Bronchial epithelial cell (primary cell): ENCODE results near the gene DUSP6. TPM values are rescaled to one million over a fixed set of nuclear protein-coding genes. Genes with fewer than 3 reads are reported as not detected.

Source experiments
- DNase-seq: peaks from one replicate; pipeline ENCODE4 v3.0.0-alpha.2; 2010; ENCODE audit warnings: low read depth
- FAIRE-seq: peaks from 2 replicates; lab custom pipeline; 2011; peaks lifted over from hg19 to GRCh38; lab: Jason Lieb, UNC
- H3K27me3 ChIP-seq: 2 replicates; pipeline ENCODE4 v1.5.1; 2011; ENCODE audit warnings: low read length; ENCODE audit not compliant: control insufficient read depth, insufficient read depth
- H3K36me3 ChIP-seq: 2 replicates; pipeline ENCODE4 v1.5.1; 2011; ENCODE audit warnings: low read length; ENCODE audit not compliant: control insufficient read depth, insufficient read depth
- H3K4me3 ChIP-seq: 2 replicates; pipeline ENCODE4 v1.5.1; 2011; ENCODE audit warnings: mild to moderate bottlenecking, low read depth, low read length, control low read depth
- total RNA-seq: library from RNA; depleted of rRNA; stranded (reverse); fragments of >200 nt; gene quantifications from 2 replicates; pipeline ENCODE4 v1.2.1, GENCODE V29; 2014
- TF ChIP-seq, protein P1 (sequence below): IDR thresholded peaks from 2 replicates; pipeline ENCODE4 v1.5.1; 2011; ENCODE audit warnings: mild to moderate bottlenecking, moderate library complexity, low read length, control low read depth, inconsistent platforms; ENCODE audit not compliant: insufficient read depth, severe bottlenecking

Gene DUSP6
- total RNA-seq, 1 donor from 2014 or later = 149 TPM

DNA sequence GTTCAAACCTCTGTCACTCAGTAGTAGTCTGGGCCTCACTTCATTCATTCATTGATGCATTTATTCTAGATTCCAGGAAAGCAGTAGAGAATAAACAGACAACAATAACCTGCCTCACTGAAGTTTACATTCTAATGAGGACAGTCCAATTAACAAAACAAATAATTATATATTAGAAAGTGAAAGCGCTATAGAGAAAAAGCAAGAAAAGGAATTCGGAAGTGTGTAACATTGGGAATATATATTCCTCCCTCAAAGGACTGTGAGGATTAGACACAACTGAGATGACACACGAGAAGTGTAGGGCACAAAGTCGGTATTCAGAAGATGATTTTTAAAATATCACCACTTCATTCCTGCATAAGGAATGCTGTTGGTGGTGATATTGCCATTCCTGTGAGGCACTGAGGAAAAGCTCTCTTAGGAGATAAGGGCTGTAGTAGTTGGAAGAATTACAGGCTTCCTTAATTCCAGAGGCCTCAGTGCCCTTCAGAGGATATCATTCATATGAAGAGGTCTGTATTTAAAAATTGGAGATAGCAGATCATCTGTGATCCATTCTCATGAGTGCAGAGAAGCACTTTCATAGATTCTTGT, 3.9 kb upstream of the DUSP6 start:
- FAIRE-seq (no peak), DNase-seq (no peak)
- Histone ChIP-seq H3K27me3 (no peaks in the 10 kb centered on the region), H3K36me3 (no peaks in the 10 kb centered on the region), H3K4me3 (no peak overlapping the region)
- TF ChIP-seq, protein P1, sequence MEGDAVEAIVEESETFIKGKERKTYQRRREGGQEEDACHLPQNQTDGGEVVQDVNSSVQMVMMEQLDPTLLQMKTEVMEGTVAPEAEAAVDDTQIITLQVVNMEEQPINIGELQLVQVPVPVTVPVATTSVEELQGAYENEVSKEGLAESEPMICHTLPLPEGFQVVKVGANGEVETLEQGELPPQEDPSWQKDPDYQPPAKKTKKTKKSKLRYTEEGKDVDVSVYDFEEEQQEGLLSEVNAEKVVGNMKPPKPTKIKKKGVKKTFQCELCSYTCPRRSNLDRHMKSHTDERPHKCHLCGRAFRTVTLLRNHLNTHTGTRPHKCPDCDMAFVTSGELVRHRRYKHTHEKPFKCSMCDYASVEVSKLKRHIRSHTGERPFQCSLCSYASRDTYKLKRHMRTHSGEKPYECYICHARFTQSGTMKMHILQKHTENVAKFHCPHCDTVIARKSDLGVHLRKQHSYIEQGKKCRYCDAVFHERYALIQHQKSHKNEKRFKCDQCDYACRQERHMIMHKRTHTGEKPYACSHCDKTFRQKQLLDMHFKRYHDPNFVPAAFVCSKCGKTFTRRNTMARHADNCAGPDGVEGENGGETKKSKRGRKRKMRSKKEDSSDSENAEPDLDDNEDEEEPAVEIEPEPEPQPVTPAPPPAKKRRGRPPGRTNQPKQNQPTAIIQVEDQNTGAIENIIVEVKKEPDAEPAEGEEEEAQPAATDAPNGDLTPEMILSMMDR = no peak

DNA sequence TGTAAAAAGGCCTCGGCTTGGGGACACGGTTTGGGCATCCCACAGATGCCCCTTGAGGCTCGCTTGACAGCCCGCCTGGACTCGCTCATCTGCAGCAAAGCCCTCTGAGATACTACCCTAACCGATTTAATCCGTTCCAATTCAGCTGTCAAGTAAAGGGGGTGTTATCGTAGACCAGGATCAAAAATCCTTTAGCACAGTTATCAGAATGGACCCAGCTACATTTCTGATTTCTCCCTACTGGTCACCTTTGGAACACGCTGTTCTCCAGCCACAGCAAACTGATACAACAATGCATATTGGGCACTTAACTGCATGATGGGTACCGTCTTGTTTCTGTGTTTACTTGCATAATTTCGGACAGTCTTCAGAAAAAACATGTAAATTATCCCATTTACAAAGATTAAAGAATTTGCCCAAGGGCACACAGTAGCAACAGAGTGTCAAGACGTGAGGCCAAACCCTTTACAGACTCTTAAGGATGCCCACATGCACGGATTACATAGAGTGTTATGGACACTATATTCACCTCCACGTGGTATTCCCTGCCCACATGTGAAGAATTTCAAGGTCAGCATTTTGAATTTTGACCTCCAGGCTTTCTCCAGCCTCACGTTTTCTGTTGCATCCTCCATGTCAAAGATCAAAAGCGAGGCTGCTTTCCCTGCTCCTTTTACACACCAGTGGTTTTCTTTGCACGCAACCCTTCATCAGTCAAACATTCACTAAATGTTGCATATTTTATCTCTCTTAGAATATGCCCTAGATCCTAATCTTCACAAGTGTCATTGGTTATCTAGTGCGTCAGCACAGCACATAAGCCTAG, 3.2 kb upstream of the DUSP6 start:
- Histone ChIP-seq H3K27me3 (no peaks in the 10 kb centered on the region), H3K36me3 (no peaks in the 10 kb centered on the region), H3K4me3 (peak overlapping the region; percentile 75)
- TF ChIP-seq, protein P1 = peak; percentile 26
- FAIRE-seq (no peak), DNase-seq (no peak)

DNA sequence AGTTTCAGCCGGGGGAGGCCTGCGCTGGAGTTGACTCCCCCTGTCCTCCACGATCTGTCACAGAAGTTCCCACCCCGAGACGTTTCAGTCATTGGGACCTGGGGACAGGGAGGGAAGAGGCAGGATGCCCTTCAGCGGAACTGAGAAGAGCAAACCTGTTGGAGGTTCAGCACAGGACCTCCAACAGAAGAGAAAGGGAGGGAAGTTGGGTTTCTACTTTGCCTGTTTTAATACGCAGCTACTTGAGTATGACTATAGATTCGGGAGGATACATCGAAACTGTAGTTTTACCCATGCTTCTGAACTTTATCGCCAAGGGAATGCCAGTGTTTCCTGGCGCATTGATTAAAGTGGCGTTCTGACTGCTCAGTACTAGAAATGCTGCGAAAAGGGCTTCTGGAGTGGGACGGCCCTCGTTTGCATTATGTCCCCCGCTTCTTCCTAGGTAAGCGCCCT, 2.3 kb upstream of the DUSP6 start:
- Histone ChIP-seq H3K27me3 (no peaks in the 10 kb centered on the region), H3K36me3 (no peaks in the 10 kb centered on the region), H3K4me3 (peak overlapping the region; percentile 75)
- no peak for DNase-seq
- TF ChIP-seq, protein P1 = no peak
- FAIRE-seq = no peak

DNA sequence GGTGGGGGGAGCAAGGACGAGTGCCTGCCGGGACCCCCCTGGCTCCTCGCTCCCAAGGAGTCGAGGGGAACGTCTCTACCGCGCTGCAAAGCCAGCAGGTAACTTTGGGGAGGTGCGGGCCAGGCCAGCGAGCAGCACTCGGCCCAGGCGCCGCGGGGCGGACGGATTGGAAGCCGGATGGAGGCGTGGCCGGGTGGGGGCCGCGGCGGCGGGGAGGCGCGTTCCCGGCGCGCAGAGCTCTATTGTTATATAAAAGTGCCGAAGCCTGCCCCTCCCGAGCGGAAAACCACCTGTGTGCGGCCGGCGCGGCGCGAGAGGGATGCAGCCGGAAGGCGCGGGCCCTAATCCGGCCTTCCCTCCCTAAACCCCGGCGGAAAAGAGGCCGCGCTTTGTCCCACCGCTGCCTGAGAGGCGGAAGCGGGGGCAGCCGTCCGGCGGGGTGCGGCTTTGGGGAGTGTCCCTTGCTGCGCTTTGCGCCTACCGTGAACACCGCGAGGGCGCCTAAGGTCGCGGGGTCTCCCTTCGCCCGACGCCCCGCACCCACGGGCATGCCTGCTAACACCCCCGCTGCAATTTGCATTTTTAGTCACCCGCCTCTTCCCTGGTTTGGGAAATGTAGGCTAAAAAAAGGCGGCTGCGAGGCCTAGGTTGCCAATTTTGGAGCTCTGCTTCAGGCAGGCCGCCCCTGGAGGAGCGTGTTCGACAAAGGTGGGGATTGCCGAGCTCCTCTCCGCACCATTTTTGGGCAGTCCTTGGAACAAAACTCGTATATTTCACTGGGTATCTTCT, 1.7 kb upstream of the DUSP6 start:
- DNase-seq (peak; percentile 76), FAIRE-seq (no peak)
- Histone ChIP-seq H3K4me3 (peak overlapping the region; percentile 75), H3K27me3 (no peaks in the 10 kb centered on the region), H3K36me3 (peaks cover 1% of the 10 kb centered on the region)
- TF ChIP-seq, protein P1 = no peak

DNA sequence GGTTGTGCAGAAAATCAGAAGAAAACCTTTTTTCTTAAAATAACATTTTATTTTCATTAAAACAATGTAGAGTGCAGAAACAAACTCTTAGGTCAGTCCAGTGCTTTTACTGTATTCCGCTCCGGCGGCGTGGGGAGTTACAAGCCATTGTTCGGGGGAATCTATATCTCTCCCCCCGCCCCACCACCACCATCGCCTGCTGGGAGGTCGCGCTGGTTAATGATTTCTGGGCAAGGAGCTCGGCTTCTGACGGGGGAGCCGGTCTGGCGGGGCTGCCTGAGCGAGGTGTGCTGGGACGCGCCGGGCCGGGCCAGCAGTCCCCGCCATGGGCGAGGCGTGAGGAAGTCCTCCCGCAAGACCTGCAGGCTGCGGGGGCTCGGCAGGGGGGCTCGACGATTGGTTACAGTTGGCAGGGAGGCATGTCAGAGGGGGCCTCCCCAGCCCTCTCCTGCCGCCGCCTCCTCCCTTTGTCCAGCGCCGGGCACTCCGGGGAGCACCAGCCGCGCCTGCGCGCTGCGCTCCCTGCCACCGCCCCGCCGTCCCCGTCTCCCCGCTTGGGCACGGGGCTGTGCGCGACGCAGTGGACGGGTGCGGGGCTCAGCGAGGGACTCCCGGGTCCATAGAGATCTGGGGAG, 1.0 kb upstream of the DUSP6 start:
- Histone ChIP-seq H3K36me3 (peaks cover 1% of the 10 kb centered on the region), H3K4me3 (peak overlapping the region; percentile 75), H3K27me3 (no peaks in the 10 kb centered on the region)
- FAIRE-seq (no peak), DNase-seq (no peak)
- TF ChIP-seq, protein P1 = no peak
